ENCODE data around the gene ZNHIT6. TPM values are rescaled to one million over a fixed set of nuclear protein-coding genes. Genes with fewer than 3 reads are reported as not detected.
"Not testable (repeated sequence)": the region's sequence is repeated elsewhere in the genome, so short reads cannot be mapped to it uniquely, and the experiment has no call there.

Gene ZNHIT6
- polyA plus RNA-seq, 1 of the 3 experiments (the other 2 are of a cell fraction), result 7.7 TPM

DNA sequence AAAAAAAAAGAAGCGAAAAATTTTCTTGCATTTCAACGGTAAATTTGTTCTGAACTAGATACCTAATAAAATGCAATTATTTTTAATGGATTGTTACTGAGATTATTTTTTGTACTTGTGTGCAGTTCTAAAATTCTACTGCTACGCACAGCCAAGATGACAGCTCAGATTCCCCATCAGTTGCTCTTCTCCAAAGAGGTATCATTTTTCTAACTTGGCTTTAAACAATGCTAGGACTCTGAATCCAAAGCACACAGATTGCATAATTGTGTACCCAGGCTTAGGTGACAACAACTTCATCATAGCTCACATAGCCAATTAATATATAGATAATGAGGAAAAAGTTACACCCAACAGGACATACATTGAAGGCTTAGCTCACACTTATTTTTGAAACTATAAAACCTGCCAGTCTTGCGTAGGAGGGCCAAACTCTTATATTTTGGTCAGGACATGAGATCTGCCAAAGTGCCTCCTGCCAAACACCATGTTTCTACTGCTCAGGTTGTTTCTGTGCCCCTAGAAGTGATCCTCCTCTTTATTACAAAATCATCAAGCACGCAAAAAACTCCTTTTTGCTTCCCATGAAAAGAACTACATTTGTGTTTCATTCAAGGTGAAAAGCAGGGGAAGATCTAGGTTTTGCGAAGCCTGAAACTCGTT is 10.6 kb upstream of the ZNHIT6 start (continued):
- TF ChIP-seq, protein P1, sequence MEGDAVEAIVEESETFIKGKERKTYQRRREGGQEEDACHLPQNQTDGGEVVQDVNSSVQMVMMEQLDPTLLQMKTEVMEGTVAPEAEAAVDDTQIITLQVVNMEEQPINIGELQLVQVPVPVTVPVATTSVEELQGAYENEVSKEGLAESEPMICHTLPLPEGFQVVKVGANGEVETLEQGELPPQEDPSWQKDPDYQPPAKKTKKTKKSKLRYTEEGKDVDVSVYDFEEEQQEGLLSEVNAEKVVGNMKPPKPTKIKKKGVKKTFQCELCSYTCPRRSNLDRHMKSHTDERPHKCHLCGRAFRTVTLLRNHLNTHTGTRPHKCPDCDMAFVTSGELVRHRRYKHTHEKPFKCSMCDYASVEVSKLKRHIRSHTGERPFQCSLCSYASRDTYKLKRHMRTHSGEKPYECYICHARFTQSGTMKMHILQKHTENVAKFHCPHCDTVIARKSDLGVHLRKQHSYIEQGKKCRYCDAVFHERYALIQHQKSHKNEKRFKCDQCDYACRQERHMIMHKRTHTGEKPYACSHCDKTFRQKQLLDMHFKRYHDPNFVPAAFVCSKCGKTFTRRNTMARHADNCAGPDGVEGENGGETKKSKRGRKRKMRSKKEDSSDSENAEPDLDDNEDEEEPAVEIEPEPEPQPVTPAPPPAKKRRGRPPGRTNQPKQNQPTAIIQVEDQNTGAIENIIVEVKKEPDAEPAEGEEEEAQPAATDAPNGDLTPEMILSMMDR (IDR thresholded peaks at IDR 0.05), result no peak
- TF ChIP-seq MEF2A (IDR thresholded peaks at IDR 0.05; ENCODE audit: borderline replicate concordance, low read depth) (no peak), SMC3 (IDR thresholded peaks at IDR 0.05; ENCODE audit: low read depth, low read length) (no peak), JUND (IDR thresholded peaks at IDR 0.05) (no peak)

DNA sequence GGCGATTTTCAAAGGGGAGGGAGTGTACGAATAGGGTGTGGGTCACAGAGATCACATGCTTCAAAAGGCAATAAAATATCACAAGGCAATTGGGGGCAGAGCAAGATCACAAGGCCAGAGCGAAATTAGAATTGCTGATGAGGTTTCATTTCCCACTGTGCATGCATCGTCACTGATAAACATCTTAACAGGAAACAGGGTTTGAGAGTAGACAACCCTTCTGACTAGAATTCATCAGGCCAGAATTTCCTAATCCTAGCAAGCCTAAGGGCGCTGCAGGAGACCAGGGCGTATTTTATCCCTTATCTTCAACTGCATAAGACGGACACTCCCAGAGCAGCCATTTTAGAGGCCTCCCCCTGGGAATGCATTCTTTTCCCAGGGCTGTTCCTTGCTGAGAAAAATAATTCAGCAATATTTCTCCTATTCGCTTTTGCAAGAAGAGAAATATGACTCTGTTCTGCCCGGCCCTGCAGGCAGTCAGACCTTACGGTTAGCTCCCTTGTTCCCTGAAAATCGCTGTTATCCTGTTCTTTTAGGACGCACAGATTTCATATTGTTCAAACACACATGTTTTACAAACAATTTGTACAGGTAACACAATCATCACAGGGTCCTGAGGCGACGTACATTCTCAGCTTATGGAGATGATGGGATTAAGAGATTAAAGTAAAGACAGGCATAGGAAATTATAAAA is 6.3 kb upstream of the ZNHIT6 start:
- H3K4me3 ChIP-seq (ENCODE audit: low read depth in 2 of 2, low read length in 1 of 2); POLR2A ChIA-PET; DNase-seq; H4K20me1 ChIP-seq (ENCODE audit: insufficient read depth); H3K27ac ChIP-seq (ENCODE audit: low read depth in 2 of 2, low read length in 1 of 2); H2AFZ ChIP-seq (ENCODE audit: low read depth); H3K79me2 ChIP-seq (ENCODE audit: insufficient read depth); H3F3A ChIP-seq (replicated peaks; ENCODE audit: insufficient read depth); H3K4me1 ChIP-seq (ENCODE audit: control insufficient read depth in 1 of 2, insufficient read depth in 2 of 2, low read depth in 1 of 2, low read length in 1 of 2); H3K36me3 ChIP-seq (replicated peaks in 1 of 2; ENCODE audit: control insufficient read depth in 1 of 2, insufficient read depth in 2 of 2, low read length in 1 of 2); H3K9ac ChIP-seq; H3K4me2 ChIP-seq; H3K9me3 ChIP-seq; H3K9me2 ChIP-seq; H3K27me3 ChIP-seq (ENCODE audit: insufficient read depth): not testable (repeated sequence)
- CTCF ChIA-PET, result interaction anchor here (1.1 to 1.3 kb wide), 2 partner anchors 22 kb away, joined by 3 to 4 read pairs; no protein-coding TSS in a partner anchor
- 24% methylated on average over 14 of the region's 14 CpGs for WGBS (ENCODE audit: low lambda C conversion rate)

DNA sequence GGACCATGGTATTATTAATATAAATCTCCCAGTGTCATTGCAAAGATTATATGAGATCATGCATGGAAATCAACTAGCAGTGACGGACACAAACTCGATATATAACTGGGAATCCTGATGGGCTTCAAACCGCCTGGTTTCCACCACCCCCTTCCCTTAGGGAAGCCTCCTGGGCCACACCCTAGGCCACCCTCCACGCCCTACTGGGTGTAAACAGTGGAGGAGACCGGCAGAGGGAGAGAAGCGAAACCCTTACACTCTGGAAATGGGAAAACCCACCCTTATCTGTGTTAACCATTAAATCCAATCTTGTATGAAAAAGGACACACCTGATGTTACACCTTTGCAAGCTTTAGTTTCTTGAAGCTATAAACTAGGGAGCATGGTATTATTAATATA is 595 bp upstream of the ZNHIT6 start:
- peak overlapping the region; percentile 97 for H2AFZ ChIP-seq (ENCODE audit: low read depth)
- H4K20me1 ChIP-seq (ENCODE audit: insufficient read depth), result no peaks in the 10 kb centered on the region
- ChIA-PET CTCF (interaction anchor here (0.9 to 2.6 kb wide), 6 partner anchors 9 to 400 kb away, joined by 3 to 14 read pairs (median 4); partner anchors contain the start of gene CCN1), POLR2A (interaction anchor here (1.0 to 1.2 kb wide), 2 partner anchors 451 to 478 kb away, joined by 3 read pairs; no protein-coding TSS in a partner anchor)
- peaks cover 20 to 22% of the 10 kb centered on the region in 2 experiments for H3K36me3 ChIP-seq (replicated peaks in 1 of 2; ENCODE audit: control insufficient read depth in 1 of 2, insufficient read depth in 2 of 2, low read length in 1 of 2)
- H3K4me1 ChIP-seq (ENCODE audit: control insufficient read depth in 1 of 2, insufficient read depth in 2 of 2, low read depth in 1 of 2, low read length in 1 of 2), result peaks cover 0 to 12% of the 10 kb centered on the region in 2 experiments; a peak in 2 of 4 replicates
- no peaks in the 10 kb centered on the region for H3K27me3 ChIP-seq (ENCODE audit: insufficient read depth)
- peaks cover 40% of the 10 kb centered on the region for H3K79me2 ChIP-seq (ENCODE audit: insufficient read depth)
- peak overlapping the region; percentile 78 to 95; a peak in 3 of 4 replicates for H3K27ac ChIP-seq (ENCODE audit: low read depth in 2 of 2, low read length in 1 of 2)
- no peak for TF ChIP-seq TAF1 (IDR thresholded peaks at IDR 0.05; ENCODE audit: borderline replicate concordance, low read depth, low read length)
- no peak for TF ChIP-seq RFX5 (IDR thresholded peaks at IDR 0.05; ENCODE audit: low read length)
- no peak for TF ChIP-seq POLR2AphosphoS5 (IDR thresholded peaks at IDR 0.05; ENCODE audit: low read depth, low read length)
- TF ChIP-seq FOSL2 (IDR thresholded peaks at IDR 0.05; ENCODE audit: borderline replicate concordance, low read depth), result no peak
- TF ChIP-seq MEF2A (IDR thresholded peaks at IDR 0.05; ENCODE audit: borderline replicate concordance, low read depth), result no peak
- no peak for TF ChIP-seq FOXM1 (IDR thresholded peaks at IDR 0.05; ENCODE audit: low read depth)
- no peak for TF ChIP-seq NFIC (IDR thresholded peaks at IDR 0.05; ENCODE audit: borderline replicate concordance)
- no peak for TF ChIP-seq GATA2 (CRISPR knock-in tag; IDR thresholded peaks at IDR 0.05)
- TF ChIP-seq EP300 (IDR thresholded peaks at IDR 0.05; ENCODE audit: borderline replicate concordance in 1 of 2, low read depth in 1 of 2, low read length in 1 of 2), result no peak
- TF ChIP-seq, protein P1 (IDR thresholded peaks at IDR 0.05), result no peak
- TF ChIP-seq ELF1 (IDR thresholded peaks at IDR 0.05), result no peak
- TF ChIP-seq TEAD4 (IDR thresholded peaks at IDR 0.05; ENCODE audit: borderline replicate concordance, insufficient read depth), result no peak
- no peak for TF ChIP-seq FOXJ3 (CRISPR knock-in tag; IDR thresholded peaks at IDR 0.05)
- TF ChIP-seq RCOR1 (IDR thresholded peaks at IDR 0.05; ENCODE audit: low read length), result no peak
- TF ChIP-seq, protein P2, sequence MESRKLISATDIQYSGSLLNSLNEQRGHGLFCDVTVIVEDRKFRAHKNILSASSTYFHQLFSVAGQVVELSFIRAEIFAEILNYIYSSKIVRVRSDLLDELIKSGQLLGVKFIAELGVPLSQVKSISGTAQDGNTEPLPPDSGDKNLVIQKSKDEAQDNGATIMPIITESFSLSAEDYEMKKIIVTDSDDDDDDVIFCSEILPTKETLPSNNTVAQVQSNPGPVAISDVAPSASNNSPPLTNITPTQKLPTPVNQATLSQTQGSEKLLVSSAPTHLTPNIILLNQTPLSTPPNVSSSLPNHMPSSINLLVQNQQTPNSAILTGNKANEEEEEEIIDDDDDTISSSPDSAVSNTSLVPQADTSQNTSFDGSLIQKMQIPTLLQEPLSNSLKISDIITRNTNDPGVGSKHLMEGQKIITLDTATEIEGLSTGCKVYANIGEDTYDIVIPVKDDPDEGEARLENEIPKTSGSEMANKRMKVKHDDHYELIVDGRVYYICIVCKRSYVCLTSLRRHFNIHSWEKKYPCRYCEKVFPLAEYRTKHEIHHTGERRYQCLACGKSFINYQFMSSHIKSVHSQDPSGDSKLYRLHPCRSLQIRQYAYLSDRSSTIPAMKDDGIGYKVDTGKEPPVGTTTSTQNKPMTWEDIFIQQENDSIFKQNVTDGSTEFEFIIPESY (IDR thresholded peaks at IDR 0.05; ENCODE audit: borderline replicate concordance, low read depth), result no peak
- TF ChIP-seq RXRA (IDR thresholded peaks at IDR 0.05; ENCODE audit: borderline replicate concordance, low read depth), result no peak
- no peak for TF ChIP-seq RAD21 (IDR thresholded peaks at IDR 0.05; ENCODE audit: low read length)
- no peak for DNase-seq
- H3F3A ChIP-seq (replicated peaks; ENCODE audit: insufficient read depth), result peaks cover 5% of the 10 kb centered on the region
- no peaks in the 10 kb centered on the region for H3K9me2 ChIP-seq
- peak overlapping the region; percentile 71 to 97 for H3K4me3 ChIP-seq (ENCODE audit: low read depth in 2 of 2, low read length in 1 of 2)
- H3K9me3 ChIP-seq, result no peaks in the 10 kb centered on the region
- WGBS (ENCODE audit: low lambda C conversion rate), result 94% methylated on average over 6 of the region's 6 CpGs
- H3K4me2 ChIP-seq, result peak overlapping the region; percentile 96
- peak overlapping the region; percentile 76 for H3K9ac ChIP-seq

All from SK-N-SH (cell line).